Dermis blood vessel endothelial cell (primary cell): ENCODE data around the gene RRAGC. TPM values are rescaled to one million over a fixed set of nuclear protein-coding genes. Genes with fewer than 3 reads are reported as not detected.

Source experiments
- total RNA-seq: library from RNA; depleted of rRNA; stranded (reverse); fragments of >200 nt; gene quantifications from 2 replicates; pipeline ENCODE4 v1.2.3, GENCODE V29; 2014

Gene RRAGC
- total RNA-seq, 1 donor from 2014 or later, result 19.7 TPM

Other genes starting within 250 kb of the RRAGC start
- gene MYCBP, start 13.6 kb upstream of the RRAGC start, total RNA-seq, result 11.4 and 14.7 TPM in 2 replicates
- gene GJA9, start 21.8 kb upstream of the RRAGC start, total RNA-seq, result not detected in 2 replicates
- 0.28 and 0.51 TPM in 2 replicates for gene RHBDL2, start 82.1 kb upstream of the RRAGC start, total RNA-seq
- gene AKIRIN1, start 131.5 kb upstream of the RRAGC start, total RNA-seq, result 40.3 and 52.0 TPM in 2 replicates
- gene NDUFS5, start 166.6 kb upstream of the RRAGC start, total RNA-seq, result 530 and 620 TPM in 2 replicates